Activated naive CD8-positive, alpha-beta T cell treated with anti-CD3 and anti-CD28 coated beads, Interleukin-2, amount 10 ng/mL, durations not matched to agents 7 days and 5 days (primary cell): ENCODE results near the gene MEN1. TPM values are rescaled to one million over a fixed set of nuclear protein-coding genes. Genes with fewer than 3 reads are reported as not detected.
A peak's percentile ranks its signal among the peaks of the same experiment; 100 is the strongest.

Experiments used
- ATAC-seq: fragments of 150-1000 bp; cut with Tn5 transposase; one replicate; pipeline ENCODE4 v1.10.0; 2021; ENCODE audit warnings: low read depth, moderate library complexity
- POLR2A ChIA-PET: fragments of 350-600 bp; sonication (Branson Sonifier 250); formaldehyde crosslinking; loops from one replicate; lab custom pipeline; 2021; ENCODE audit warnings: antibody characterized with exemption; lab: Charles Lee
- DNase-seq: peaks from one replicate; pipeline ENCODE4 v3.0.0; 2021
- H3K27ac Mint-ChIP-seq: one replicate; pipeline ENCODE4 v1.8.0; 2022; ENCODE audit warnings: mild to moderate bottlenecking, mixed read lengths
- H3K27me3 Mint-ChIP-seq: one replicate; pipeline ENCODE4 v1.8.0; 2022; ENCODE audit warnings: mild to moderate bottlenecking, moderate library complexity, mixed read lengths
- H3K36me3 Mint-ChIP-seq: one replicate; pipeline ENCODE4 v1.8.0; 2021; ENCODE audit warnings: mild to moderate bottlenecking, mixed read lengths
- H3K4me1 Mint-ChIP-seq: one replicate; pipeline ENCODE4 v1.8.0; 2021; ENCODE audit warnings: mixed read lengths
- H3K4me3 Mint-ChIP-seq: one replicate; pipeline ENCODE4 v1.8.0; 2022; ENCODE audit warnings: mild to moderate bottlenecking, moderate library complexity, mixed read lengths
- H3K9me3 Mint-ChIP-seq: one replicate; pipeline ENCODE4 v1.8.0; 2021; ENCODE audit warnings: mixed read lengths
- total RNA-seq, 2 experiments: library from RNA; stranded (reverse); gene quantifications; one replicate each; pipeline ENCODE4 v1.2.3, GENCODE V29; 2021

The MEN1 gene
- total RNA-seq, 2 experiments from 2014 or later = 37.4 to 39.0 TPM

DNA sequence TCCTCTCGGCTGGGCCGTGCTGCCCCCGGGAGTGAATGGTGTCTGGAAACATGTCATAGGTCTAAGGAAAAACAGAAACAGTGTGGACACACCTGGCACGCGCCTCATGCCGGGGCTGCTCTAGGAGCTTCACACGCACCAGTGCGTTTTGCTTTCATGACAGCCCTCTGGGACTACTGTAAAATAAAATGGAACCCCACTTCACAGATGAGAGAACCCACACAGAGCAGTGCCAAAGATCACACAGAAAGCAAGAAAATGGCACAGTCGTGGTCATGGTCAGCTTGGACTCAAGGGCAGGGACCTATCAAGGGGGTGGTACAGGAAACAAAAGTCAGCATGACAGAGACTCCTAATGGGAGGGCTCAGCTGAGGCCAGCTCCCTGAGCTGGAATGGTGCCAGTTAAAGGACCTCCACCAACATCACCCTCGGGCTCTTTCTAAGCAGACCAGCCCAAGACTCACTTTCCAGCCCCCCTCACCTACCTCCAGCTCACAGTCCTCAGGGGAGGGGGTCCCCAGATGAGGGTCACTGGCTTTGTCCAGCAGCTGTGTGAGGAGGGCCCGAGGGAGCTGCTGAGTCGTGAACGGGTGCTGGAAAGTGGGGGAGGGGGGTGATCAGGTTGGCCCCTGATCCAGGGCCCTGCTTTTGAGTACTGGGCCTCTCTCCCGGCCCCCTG, 10.6 kb downstream of the MEN1 start:
- peaks cover 35% of the 10 kb centered on the region for H3K4me1 Mint-ChIP-seq
- H3K36me3 Mint-ChIP-seq = peaks cover 10% of the 10 kb centered on the region
- POLR2A ChIA-PET = interaction anchor here (0.9 to 1.2 kb wide), 3 partner anchors 11 to 15 kb away, joined by 3 to 4 read pairs (median 4); no protein-coding TSS in a partner anchor

DNA sequence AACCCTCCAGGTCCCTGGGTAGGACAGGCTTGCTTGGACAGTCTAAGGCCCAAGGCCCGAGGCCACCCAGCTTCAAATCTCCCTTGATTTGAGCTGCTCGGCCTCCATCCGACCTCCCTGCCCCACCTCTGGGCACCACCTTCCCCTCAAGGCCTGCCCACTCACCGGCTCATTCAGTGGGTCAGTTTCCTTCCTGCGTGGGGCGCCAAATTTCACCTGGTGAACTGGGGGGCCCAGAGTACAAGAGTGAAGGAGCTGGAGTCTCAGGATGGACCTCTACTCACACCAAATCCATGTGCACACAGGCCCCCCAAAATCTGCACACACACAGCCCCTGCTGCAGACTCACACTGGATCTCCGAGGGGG, 11.1 kb downstream of the MEN1 start:
- Mint-ChIP-seq H3K36me3 (peaks cover 12% of the 10 kb centered on the region), H3K4me1 (peaks cover 39% of the 10 kb centered on the region), H3K27me3 (no peaks in the 10 kb centered on the region), H3K4me3 (no peak overlapping the region), H3K27ac (peak overlapping the region; percentile 30), H3K9me3 (no peaks in the 10 kb centered on the region)
- ATAC-seq (no peak), DNase-seq (no peak)
- POLR2A ChIA-PET = interaction anchor here (1.2 kb wide), 1 partner anchor 13 kb away, joined by 4 read pairs; no protein-coding TSS in a partner anchor

More for the DNA sequence above, 10.6 kb downstream of the MEN1 start:
- Mint-ChIP-seq H3K27me3 (no peaks in the 10 kb centered on the region), H3K4me3 (no peak overlapping the region), H3K27ac (peak overlapping the region; percentile 30), H3K9me3 (no peaks in the 10 kb centered on the region)
- ATAC-seq = no peak
- no peak for DNase-seq

DNA sequence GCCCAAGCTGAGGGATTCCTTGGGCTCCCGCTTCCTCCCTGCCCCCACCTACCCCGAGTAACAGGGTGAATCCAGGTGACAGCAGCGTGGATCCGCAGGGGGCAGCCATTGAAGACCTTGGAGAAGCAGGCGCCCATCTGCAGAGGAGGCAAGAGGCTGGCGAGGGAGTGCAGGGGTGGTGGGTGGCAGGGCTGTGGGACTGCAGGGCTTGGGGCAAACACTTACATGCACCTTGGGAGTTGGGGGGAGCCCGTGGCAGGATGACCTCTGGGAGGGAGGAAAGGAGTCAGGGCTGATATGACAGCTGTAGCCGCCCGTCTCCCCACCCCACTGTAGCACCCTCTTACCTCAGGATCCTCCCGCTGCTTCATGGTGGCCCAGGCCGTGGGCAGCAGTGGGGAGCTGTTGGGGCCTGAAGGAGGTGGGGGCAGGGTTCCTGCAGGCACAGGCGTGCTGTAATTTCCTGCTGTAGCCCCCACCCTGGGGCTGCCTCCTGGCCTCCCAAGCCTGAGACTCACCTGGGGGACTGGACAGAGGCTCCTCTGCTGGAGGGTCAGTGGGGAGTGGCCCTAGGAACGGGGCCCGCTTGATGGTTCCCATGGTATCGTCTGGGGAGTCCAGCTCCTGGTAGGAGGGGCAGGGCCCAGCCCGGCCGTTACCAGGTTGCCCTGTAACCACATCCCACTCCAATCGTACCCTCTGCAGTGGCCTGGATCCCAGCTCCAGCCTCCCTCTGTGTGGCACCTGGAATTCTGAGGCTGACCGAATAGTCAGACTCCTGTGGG, 13.4 kb downstream of the MEN1 start:
- no peaks in the 10 kb centered on the region for H3K9me3 Mint-ChIP-seq
- H3K27me3 Mint-ChIP-seq = no peaks in the 10 kb centered on the region
- peaks cover 44% of the 10 kb centered on the region for H3K4me1 Mint-ChIP-seq
- no peak for ATAC-seq
- no peak for DNase-seq
- H3K4me3 Mint-ChIP-seq = no peak overlapping the region
- peaks cover 15% of the 10 kb centered on the region for H3K36me3 Mint-ChIP-seq
- peak overlapping the region; percentile 46 for H3K27ac Mint-ChIP-seq
- POLR2A ChIA-PET = interaction anchor here (0.9 to 2.5 kb wide), 2 partner anchors 9 to 18 kb away, joined by 4 to 12 read pairs; partner anchors contain the start of gene SF1

DNA sequence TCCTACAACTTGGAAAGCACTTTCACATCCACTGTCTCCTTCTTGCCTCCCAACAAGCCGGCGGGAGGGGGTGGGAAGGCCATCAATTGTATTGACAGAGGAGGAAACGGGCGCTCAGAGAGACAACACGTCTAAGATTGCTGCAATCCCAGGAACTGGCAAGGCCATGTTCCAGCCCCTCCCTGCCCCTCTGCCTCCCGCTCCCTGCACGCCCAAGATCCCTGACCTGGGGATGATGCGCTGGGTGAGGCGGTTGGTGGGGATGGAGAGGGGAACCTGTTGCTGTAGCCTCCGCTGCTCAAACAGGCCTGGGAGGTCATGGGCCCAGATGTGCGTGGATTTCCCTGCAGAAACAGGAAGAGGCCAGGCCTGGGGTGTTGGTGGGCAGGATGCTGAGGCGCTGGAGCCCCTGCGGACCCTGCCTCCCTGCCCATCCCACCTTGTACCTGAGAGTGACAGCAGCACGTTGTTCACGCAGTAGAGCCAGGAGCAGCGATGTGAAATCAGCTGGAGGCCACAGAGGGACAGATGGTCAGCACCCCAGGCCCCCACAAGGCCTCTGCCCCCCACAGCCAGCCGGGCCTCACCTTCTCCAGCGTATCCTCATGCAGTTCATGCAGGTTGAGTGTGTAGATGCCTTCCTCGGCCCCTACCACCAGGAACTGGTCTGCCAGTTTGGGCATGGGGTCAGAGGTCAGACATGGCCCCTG, 14.1 kb downstream of the MEN1 start:
- ATAC-seq (no peak), DNase-seq (no peak)
- Mint-ChIP-seq H3K27me3 (no peaks in the 10 kb centered on the region), H3K27ac (peak overlapping the region; percentile 46), H3K4me1 (peaks cover 42% of the 10 kb centered on the region), H3K4me3 (no peak overlapping the region), H3K9me3 (no peaks in the 10 kb centered on the region), H3K36me3 (peaks cover 15% of the 10 kb centered on the region)
- POLR2A ChIA-PET = interaction anchor here (2.5 kb wide), 1 partner anchor 17 kb away, joined by 12 read pairs; the partner anchor contains the start of gene SF1

DNA sequence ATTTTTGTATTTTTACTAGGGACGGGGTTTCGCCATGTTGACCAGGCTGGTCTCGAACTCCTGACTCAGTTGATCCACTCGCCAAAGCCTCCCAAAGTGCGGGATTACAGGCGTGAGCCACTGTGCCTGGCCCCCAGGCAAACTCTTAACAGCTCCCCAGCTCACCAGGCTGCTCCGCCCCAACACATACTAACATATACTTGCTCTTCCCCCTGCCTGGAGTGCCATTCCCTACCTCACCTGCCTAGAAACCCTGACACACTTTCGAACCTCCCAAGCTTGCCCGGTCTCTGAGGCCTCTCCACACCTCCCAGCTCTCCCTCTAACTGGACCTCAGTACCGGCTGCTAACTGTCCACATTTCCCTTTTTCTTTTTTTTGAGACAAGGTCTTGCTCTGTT, 15.8 kb downstream of the MEN1 start:
- ATAC-seq (no peak), DNase-seq (no peak)
- H3K36me3 Mint-ChIP-seq = peaks cover 17% of the 10 kb centered on the region
- H3K27me3 Mint-ChIP-seq = no peaks in the 10 kb centered on the region
- H3K4me3 Mint-ChIP-seq = no peak overlapping the region
- POLR2A ChIA-PET = interaction anchor here (0.8 to 2.6 kb wide), 6 partner anchors 8 to 50 kb away, joined by 3 to 11 read pairs (median 4); partner anchors contain the start of genes MAP4K2, RASGRP2 and SF1
- peaks cover 36% of the 10 kb centered on the region for H3K4me1 Mint-ChIP-seq
- H3K27ac Mint-ChIP-seq = peak overlapping the region; percentile 96
- H3K9me3 Mint-ChIP-seq = no peaks in the 10 kb centered on the region

DNA sequence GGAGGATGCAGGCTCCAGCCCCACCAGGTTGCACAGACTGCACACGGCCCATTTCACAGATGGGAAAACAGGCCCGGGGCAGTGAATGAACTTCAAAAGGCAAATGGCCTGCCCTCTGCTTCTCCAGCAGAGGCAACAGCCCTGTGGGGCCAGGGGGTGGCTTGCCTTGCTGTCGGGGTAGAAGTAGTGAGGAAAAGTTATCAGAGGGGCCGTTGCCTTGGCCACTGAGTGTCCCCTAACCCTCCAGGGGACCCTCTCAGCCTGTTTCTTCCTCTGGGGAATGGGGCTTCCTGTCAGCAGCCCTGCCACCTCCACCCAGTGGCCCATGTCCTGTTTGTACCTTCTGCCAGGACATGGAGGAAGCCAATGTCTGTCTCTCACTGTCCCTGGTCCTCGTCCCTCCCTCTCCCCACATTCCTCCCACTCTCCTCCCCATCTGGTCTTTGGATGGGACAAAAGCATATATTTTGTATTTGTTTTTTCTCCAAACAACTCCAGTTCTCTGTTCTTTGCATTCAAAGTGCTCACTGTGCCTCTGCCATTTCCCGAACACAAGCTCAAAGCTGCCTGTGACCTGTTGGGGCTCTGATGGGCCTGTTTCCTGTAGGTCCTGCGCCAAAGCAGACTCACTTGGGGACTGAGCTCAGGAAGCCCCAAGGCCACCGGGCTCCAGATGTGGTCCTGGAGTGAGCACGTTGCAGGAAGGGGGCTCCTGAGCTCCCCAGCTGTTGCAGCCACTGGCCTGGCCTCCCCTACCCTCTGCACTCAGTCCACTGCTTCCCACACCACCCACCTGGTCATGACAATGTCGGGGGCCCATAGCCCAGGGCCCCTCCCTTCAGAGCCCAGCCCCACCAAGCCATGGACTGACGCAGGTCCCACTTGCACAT, 16.8 kb downstream of the MEN1 start:
- peaks cover 30% of the 10 kb centered on the region for H3K4me1 Mint-ChIP-seq
- H3K9me3 Mint-ChIP-seq = no peaks in the 10 kb centered on the region
- H3K36me3 Mint-ChIP-seq = peaks cover 12% of the 10 kb centered on the region
- no peak for DNase-seq
- H3K27me3 Mint-ChIP-seq = no peaks in the 10 kb centered on the region
- POLR2A ChIA-PET = interaction anchor here (0.8 to 2.6 kb wide), 6 partner anchors 8 to 49 kb away, joined by 3 to 11 read pairs (median 4); partner anchors contain the start of genes MAP4K2, RASGRP2 and SF1
- ATAC-seq = peak; percentile 62
- H3K27ac Mint-ChIP-seq = peak overlapping the region; percentile 96
- peak overlapping the region; percentile 35 for H3K4me3 Mint-ChIP-seq

DNA sequence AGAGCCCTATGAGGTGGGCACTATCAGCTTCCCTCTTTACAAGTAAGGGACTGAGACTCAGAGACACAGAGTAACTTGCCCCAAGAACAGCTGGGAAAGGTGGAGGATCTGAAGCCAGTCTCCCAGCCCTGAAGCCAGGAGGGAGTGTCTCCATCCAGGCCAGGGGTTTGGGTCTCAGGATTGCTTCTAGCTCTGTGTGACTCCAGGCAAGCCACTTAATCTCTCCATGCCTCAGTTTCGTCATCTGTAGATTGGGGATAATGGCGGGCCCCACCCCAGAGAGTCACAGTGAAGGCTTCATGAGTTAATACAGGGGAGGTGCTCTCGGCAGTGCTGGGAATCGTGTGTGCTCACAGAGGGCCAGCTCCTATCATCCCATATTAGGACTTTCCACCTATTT, 17.9 kb downstream of the MEN1 start:
- H3K27me3 Mint-ChIP-seq = no peaks in the 10 kb centered on the region
- peaks cover 31% of the 10 kb centered on the region for H3K4me1 Mint-ChIP-seq
- no peak overlapping the region for H3K4me3 Mint-ChIP-seq
- H3K36me3 Mint-ChIP-seq = peaks cover 12% of the 10 kb centered on the region
- ATAC-seq = no peak
- no peak for DNase-seq
- no peaks in the 10 kb centered on the region for H3K9me3 Mint-ChIP-seq
- POLR2A ChIA-PET = interaction anchor here (1.1 kb wide), 1 partner anchor 16 kb away, joined by 3 read pairs; no protein-coding TSS in a partner anchor
- H3K27ac Mint-ChIP-seq = peak overlapping the region; percentile 68

DNA sequence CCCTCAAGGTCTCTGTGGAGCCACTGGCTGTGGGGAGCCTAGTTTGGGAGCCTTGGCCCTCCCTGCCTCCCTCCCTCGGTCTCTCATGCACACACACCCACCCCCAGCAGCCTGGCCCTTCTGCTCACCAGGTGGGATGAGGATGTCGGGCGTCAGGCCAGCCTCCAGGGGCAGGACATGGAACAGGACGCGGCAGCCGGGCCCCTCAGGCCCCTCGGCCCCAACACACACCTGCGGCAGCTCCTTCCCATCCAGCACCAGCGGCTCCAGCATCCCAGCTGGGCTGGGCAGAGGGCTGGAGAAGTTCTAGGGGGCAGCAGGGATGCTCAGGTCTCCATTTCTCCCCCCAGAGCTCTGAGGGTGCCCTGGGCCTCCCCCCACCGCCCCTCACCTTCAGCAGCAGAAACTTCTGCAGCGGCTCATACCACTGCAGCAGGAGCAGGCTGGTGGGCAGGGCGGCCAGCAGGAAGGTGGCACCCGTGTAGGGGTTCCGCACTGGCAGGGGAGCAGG, 18.5 kb downstream of the MEN1 start:
- H3K4me1 Mint-ChIP-seq = peaks cover 32% of the 10 kb centered on the region
- ATAC-seq = no peak
- H3K4me3 Mint-ChIP-seq = no peak overlapping the region
- POLR2A ChIA-PET = interaction anchor here (1.1 kb wide), 2 partner anchors 13 to 17 kb away, joined by 3 read pairs; no protein-coding TSS in a partner anchor
- no peak overlapping the region for H3K27ac Mint-ChIP-seq
- H3K27me3 Mint-ChIP-seq = no peaks in the 10 kb centered on the region
- H3K36me3 Mint-ChIP-seq = peaks cover 12% of the 10 kb centered on the region
- H3K9me3 Mint-ChIP-seq = no peaks in the 10 kb centered on the region
- no peak for DNase-seq

DNA sequence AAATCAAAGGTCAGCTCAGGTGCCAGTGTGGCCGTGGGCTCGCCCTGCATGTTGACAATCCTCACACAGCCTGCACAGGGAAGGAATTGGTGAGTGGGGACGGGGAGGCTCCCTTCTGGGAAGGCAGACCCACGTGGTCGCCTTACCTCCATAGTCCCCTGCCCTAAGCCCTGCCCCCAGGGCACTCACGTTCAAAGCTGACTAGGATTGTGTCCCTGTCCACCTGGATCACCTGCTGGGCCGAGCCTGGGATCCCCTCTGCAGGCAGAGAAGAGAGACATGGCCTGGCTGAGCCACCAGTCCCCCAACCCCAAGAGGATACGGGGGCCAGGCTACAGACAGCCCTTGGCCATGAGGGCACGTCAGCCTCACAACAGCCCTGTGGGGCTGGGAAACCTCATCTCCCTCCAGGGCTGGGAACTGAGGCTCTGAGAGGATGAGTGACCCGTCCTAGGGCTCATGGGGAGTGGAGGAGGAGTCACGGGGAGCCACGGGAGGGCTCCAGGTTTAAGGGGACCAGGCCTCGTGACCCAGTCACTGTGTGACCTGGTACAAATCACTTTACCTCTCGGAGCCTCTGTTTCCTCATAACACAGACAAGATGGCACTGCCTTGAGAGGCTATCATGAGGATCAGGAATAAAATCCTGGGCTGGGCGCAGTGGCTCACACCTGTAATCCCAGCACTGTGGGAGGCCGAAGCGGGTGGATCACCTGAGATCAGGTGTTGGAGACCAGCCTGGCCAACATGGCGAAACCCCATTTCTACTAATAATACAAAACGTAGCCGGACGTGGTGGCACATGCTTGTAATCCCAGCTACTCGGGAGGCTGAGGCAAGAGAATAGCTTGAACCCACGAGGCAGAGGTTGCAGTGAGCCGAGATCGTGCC, 19.9 kb downstream of the MEN1 start:
- peaks cover 12% of the 10 kb centered on the region for H3K36me3 Mint-ChIP-seq
- H3K4me1 Mint-ChIP-seq = peaks cover 21% of the 10 kb centered on the region
- no peaks in the 10 kb centered on the region for H3K9me3 Mint-ChIP-seq
- H3K27ac Mint-ChIP-seq = no peak overlapping the region
- H3K4me3 Mint-ChIP-seq = no peak overlapping the region
- H3K27me3 Mint-ChIP-seq = no peaks in the 10 kb centered on the region
- POLR2A ChIA-PET = interaction anchor here (1.1 kb wide), 1 partner anchor 11 kb away, joined by 3 read pairs; no protein-coding TSS in a partner anchor
- ATAC-seq (no peak), DNase-seq (no peak)

DNA sequence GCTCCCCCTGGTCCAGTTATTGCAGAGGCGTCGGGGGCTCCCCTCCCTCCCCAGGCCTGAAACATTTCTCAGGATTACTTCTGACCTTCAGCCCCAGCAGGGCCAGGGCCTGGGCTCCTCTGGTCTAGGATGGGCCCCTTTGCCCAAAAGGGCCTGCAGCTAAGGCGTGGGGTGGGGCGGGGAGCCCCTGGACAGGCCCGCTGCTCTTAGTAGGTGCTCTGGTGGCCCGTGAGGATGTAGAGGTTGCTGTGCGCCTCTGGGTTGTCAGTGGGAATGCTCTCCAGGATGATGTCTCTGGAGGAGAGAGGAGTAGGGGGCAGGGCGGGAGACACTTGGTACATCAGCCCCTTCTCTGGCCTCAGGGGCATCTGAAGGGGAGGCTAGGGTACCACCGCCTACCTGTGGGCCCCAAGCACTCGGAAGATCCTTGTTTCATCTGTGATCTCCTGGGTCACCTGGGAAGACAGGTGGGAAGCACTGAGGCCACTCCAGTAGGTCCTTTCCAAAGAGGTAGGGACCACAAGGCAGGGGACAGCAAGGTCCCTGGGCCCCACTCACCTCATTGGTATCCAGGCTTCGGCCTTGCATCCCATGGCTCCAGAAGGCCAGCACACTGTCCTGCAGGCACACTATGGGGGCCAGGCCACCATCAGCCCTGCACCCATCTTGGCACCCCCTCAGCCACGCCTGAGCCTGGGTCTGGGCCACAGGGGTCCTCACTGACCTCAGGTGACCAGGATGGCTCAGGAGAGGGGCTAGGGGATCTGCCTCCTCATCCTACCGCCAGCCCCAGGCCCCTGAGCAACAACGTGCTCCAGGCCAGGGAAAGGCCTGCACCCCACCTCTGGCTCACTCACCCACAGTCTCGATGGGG, 20.8 kb downstream of the MEN1 start:
- ATAC-seq = no peak
- peaks cover 7% of the 10 kb centered on the region for H3K36me3 Mint-ChIP-seq

More for the DNA sequence above, 20.8 kb downstream of the MEN1 start:
- peaks cover 16% of the 10 kb centered on the region for H3K4me1 Mint-ChIP-seq
- no peak overlapping the region for H3K4me3 Mint-ChIP-seq
- H3K27me3 Mint-ChIP-seq = no peaks in the 10 kb centered on the region
- POLR2A ChIA-PET = interaction anchor here (1.4 kb wide), 1 partner anchor 11 kb away, joined by 4 read pairs; the partner anchor contains the start of gene SF1
- no peak overlapping the region for H3K27ac Mint-ChIP-seq
- H3K9me3 Mint-ChIP-seq = no peaks in the 10 kb centered on the region
- DNase-seq = peak; percentile 14
